Right lobe of liver (tissue), 4 donors: Measurements from ENCODE around the gene RNF215.

Experiments used
- CTCF ChIP-seq, 4 donors: fragments of 200-600 bp in 3 of 4; fragments of 450-650 bp in 1 of 4; IDR thresholded peaks; one replicate each; pipeline versions ENCODE4 v1.5.1 to v1.8.0; 2016 to 2022; ENCODE audit warnings: antibody characterized with exemption in 4 of 4, mild to moderate bottlenecking in 2 of 4
- POLR2A ChIP-seq: fragments of 450-650 bp; IDR thresholded peaks from one replicate; pipeline ENCODE4 v1.6.1; 2017; ENCODE audit warnings: antibody characterized with exemption, mild to moderate bottlenecking
- donor health status: DM: no; HTN: no; CAD: no.
- donor health status: DM: no; HTN: no; CAD: no.
- donor health status: DM: no; HTN: yes; CAD: no.

GRCh38 chr22:30373331-30374325 lies 13.6 kb downstream of the RNF215 start:
- TF ChIP-seq POLR2A (no peak), CTCF (IDR thresholded peaks at IDR 0.05) (no peak)
